CD1c-positive myeloid dendritic cell (primary cell): Measurements from ENCODE around the gene CXCL17.

Experiments
- DNase-seq: peaks from one replicate; pipeline ENCODE4 v3.0.0-alpha.2; 2016; ENCODE audit errors: extremely low spot score

The CXCL17 gene

DNA sequence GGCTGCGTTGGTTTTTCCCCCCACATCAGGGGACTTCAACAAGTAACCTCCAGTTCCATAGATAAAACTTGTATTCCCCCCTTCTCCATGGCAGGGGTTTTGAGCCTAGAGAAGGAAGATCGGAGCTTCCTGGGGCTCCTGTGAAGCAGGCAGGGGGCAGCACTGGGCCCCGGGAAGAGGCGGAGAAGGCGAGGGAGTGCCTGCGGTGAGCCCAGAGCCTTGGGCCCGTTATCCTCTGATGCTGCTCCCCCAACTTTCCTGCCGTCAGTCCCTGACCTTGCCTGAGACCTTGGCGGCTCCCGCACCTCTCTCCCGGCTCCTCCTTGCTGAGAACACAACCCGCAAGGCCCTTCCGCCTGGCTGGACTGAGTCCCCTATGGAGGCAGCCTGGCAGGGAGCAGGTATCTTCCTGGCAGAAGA, 18.0 kb downstream of the CXCL17 start:
- DNase-seq, result no peak

- DNase-seq, result no peak
Observed at GRCh38 chr19:42424345-42424707, 18.4 kb downstream of the CXCL17 start.

- peak; percentile 83 for DNase-seq
Observed at GRCh38 chr19:42423462-42424344, 19.0 kb downstream of the CXCL17 start.

DNA sequence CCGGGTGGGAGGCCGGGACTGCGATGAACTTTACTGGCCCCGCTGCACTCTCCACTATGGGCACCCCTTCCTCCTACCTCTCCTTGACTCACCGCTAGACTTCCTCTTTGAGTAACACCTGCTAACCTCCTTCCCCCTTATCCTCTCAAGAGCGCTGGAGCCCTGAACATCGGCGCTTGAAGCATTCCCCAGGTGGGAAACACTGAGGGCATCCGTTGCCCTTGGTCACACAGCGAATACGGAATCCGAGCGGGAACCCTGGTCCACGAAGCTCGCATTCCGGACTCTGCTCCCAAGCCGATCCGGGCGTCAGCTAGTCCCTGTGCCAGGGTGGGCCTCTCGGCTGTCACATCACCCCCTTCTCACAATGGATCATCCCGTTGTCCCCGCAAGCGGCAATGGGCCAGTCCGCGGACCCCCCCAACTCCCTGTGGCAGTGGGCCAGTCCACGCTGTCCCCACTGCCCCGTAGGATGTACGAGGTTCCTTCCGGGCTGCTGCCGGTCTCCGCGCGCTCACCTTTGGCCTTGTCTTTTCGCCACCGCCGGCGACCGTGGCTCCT, 19.8 kb downstream of the CXCL17 start:
- DNase-seq, result peak; percentile 27

DNA sequence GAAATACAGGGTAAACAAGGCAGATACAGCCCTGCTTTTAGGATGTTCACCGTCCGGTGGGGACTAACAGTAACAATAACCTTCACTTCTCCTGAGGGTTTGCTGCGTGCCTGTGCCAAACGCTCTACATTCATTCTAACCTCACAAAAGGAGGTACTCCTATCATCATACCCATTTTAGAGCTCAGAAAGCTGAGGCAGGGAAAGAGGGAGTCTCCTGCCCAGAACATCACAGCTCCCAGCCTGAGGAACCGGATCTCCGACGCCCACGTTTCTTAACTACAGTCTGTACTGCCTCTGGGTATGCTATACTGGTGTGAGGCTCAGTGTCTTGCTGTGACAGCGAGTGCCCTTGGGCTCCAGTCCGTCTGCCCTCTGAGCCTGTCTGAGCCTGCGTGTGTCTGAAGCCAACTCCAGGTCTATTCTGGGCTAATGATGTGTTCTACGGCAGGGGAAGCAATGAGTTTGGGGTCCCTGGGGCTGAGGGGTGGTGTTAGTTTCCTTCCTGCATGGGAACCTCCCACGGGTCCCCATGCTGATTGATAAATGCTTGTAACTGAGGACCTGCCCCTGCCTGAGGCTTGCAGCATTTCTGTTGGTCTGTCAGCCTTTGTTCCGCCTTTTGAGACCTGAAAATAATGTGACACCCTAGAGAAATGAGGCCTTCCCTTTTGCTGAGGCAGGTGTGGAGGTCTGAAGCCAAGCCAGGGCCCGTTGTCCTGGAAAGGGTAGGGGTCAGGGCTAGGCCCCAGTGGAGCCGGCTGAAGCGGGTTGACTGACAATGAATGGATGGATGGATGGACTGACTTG, 20.4 kb downstream of the CXCL17 start:
- no peak for DNase-seq

DNA sequence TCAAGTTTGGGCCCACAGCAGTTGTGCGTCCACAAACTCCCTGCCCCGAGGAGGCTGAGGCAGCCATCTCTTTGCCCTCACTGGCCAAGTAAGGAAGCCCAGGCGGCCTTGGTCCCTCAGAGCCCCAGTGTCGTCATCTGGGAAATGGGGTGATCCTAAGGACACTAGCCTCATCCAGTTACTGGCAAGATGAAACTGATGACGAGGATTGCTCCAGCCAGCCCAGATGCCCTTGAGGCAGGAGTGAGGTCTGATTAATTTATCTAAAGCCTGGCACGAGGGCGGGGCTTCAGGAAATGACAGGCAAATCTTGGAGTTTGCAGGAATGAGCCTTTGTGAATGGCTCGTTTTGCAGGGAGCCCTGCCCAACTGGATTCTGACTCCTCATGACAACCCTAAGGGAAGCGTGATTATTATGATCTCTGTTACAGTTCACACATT, 21.1 kb downstream of the CXCL17 start:
- no peak for DNase-seq

GRCh38 chr19:42421101-42421500, 21.6 kb downstream of the CXCL17 start:
- no peak for DNase-seq

- peak; percentile 60 for DNase-seq
Observed at GRCh38 chr19:42420055-42420544, 22.6 kb downstream of the CXCL17 start.

DNA sequence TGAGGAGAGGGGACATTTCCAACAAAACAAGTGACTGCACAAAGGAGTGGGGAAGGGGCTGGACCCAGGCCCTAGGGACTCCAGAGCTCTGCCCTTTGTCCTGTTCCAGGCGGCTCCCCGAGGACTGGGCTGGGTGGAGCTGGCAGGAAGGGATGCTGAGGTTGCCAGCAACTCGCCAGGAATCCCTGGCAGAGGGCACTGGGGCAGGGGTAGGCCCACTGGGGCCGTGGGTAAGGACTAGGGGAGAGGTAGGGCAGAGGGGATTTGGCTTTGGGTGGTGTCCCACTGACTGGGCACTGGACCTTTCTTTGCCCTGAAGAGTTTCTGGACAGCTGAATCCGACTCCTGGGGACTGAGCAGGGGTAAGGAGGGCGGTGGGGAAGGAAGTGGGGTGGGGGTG, 23.4 kb downstream of the CXCL17 start:
- no peak for DNase-seq

- DNase-seq, result no peak
Observed at GRCh38 chr19:42412661-42413076, 30.1 kb downstream of the CXCL17 start.

DNA sequence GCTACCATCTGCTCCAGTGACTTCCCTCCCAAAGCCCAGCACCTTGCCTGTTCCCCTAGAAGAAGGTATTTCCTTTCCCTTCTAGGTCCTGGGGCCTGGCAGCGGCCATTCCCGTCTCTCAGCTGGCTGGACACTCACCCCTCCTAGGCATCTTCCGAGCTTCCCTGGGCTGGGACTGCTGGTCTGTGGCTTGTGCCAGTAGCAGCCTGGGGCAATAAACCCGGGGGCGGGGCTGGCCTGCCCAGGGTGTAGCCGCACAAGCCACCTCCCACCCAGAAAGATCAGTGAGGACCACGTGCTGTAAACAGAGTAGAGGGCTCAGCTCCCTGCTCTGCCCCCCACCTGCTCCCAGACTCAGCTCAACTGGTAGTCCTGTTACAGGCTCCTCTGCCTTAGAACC, 30.5 kb downstream of the CXCL17 start:
- no peak for DNase-seq

GRCh38 chr19:42411581-42412178, 31.1 kb downstream of the CXCL17 start:
- no peak for DNase-seq

- DNase-seq, result no peak
Observed at GRCh38 chr19:42410371-42410770, 32.4 kb downstream of the CXCL17 start.

DNA sequence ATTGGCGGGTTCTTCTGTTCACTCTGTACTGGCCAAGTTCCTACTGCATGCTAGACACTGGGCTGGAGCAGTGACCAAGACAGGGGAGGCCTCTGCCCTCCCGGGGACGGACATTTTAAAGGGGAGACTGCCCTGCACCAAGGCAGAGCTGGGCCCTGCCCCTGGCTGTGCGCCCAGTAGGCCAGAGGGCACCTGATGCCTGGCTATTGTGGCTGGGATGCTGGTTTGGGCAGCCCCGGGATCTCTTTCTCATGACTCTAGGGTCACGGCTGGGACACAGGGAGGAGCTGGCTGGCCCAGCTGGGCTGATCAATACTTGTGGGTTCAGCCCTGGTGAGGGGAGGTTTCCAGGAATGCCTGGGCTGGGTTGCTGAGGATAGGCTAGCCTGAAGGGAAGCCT, 33.3 kb downstream of the CXCL17 start:
- no peak for DNase-seq

GRCh38 chr19:42407816-42408175, 35.0 kb downstream of the CXCL17 start:
- DNase-seq, result no peak

GRCh38 chr19:42407085-42407815, 35.5 kb downstream of the CXCL17 start:
- DNase-seq, result no peak

DNA sequence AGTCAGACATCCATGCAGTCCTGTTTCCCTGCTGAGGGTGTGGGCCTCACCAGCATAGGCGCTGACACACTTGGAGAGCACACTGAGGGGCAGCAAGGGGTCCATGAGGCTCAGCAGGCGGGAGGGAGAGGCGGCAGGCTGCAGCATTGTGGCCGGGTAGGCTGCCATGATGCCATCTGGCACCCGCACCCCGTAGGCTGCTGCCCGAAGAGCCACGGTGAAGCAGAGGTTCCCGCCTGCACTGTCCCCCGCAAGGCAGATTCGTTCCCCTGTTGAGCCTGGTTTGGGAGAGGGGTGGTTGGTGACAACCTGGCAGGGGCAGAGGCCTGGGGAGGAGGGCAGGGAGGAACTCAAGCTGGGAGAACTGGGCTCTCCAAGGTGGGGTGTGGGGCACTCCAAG, 36.6 kb downstream of the CXCL17 start:
- no peak for DNase-seq

DNA sequence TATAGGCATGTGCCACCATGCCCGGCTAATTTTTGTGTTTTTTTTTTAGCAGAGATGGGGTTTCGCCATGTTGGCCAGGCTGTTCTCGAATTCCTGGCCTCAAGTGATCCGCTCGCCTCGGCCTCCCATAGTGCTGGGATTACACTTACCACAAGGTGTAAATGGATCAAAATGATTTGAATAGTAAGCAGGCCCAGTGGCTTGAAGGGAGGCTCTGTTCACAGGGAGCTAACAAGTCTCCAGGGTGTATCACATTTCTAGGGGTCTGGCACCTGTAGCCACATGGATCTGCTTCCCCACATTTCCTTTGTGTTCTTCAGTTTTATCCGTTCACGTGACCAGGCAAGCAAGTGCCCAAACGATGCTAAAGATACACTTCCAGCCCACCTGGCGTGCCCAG, 39.2 kb downstream of the CXCL17 start:
- DNase-seq, result no peak

- DNase-seq, result no peak
Observed at GRCh38 chr19:42402376-42403116, 40.2 kb downstream of the CXCL17 start.
